CD14-positive monocyte (primary cell): ENCODE results near the gene SRSF2. TPM values are rescaled to one million over a fixed set of nuclear protein-coding genes. Genes with fewer than 3 reads are reported as not detected.

Experiments used
- DNase-seq, 3 donors: peaks; one replicate each; pipeline ENCODE4 v3.0.0-alpha.2; 2011 to 2022
- H2AFZ ChIP-seq: 2 replicates; pipeline ENCODE4 v1.6.0; 2012; ENCODE audit warnings: mild to moderate bottlenecking, low read depth, low read length, inconsistent platforms; ENCODE audit not compliant: insufficient read depth, poor library complexity, severe bottlenecking
- H3K27ac ChIP-seq, 2 donors: 1 replicate in 1 of 2; 2 replicates in 1 of 2; pipeline ENCODE4 v1.5.1; 2012 to 2013; ENCODE audit warnings: low read length in 2 of 2, control low read depth in 1 of 2, inconsistent platforms in 1 of 2, low read depth in 1 of 2, mild to moderate bottlenecking in 1 of 2
- H3K27me3 ChIP-seq, 2 donors: one replicate each; pipeline versions ENCODE4 v1.6.0 to v1.6.1; 2011 to 2013; ENCODE audit warnings: low read length in 2 of 2; ENCODE audit not compliant: control insufficient read depth in 2 of 2, insufficient read depth in 2 of 2
- H3K36me3 ChIP-seq, 2 donors: replicated peaks in 1 of 2; 1 replicate in 1 of 2; 2 replicates in 1 of 2; pipeline versions ENCODE4 v1.5.1 to v1.6.1; 2012 to 2013; ENCODE audit warnings: low read length in 2 of 2, control low read depth in 1 of 2, inconsistent platforms in 1 of 2, mild to moderate bottlenecking in 1 of 2; ENCODE audit not compliant: insufficient read depth in 2 of 2, control insufficient read depth in 1 of 2
- H3K4me1 ChIP-seq, 2 donors: 1 replicate in 1 of 2; 2 replicates in 1 of 2; pipeline versions ENCODE4 v1.5.1 to v1.6.1; 2012 to 2013; ENCODE audit warnings: low read length in 2 of 2, control low read depth in 1 of 2, inconsistent platforms in 1 of 2, mild to moderate bottlenecking in 1 of 2, moderate library complexity in 1 of 2; ENCODE audit not compliant: insufficient read depth in 2 of 2, control insufficient read depth in 1 of 2
- H3K4me2 ChIP-seq: replicated peaks from 2 replicates; pipeline ENCODE3; 2012; ENCODE audit warnings: low read length, moderate library complexity, mild to moderate bottlenecking; ENCODE audit not compliant: poor library complexity, severe bottlenecking; ENCODE audit errors: extremely low read depth
- H3K4me3 ChIP-seq, 3 experiments: fragments of 200-600 bp in 1 of 3; sonication (generic) in 1 of 3; replicated peaks in 1 of 3; 1 replicate in 2 of 3; 2 replicates in 1 of 3; pipeline ENCODE4 v1.5.1; 2011 to 2013; ENCODE audit warnings: low read length in 3 of 3, mild to moderate bottlenecking in 3 of 3, control low read depth in 2 of 3, low read depth in 2 of 3, inconsistent platforms in 1 of 3, moderate library complexity in 1 of 3
- H3K79me2 ChIP-seq: 2 replicates; pipeline ENCODE4 v1.6.0; 2012; ENCODE audit warnings: mild to moderate bottlenecking, control low read depth, inconsistent platforms, low read length, moderate library complexity; ENCODE audit not compliant: insufficient read depth
- H3K9ac ChIP-seq: 2 replicates; pipeline ENCODE4 v1.6.0; 2017; ENCODE audit warnings: low read length, mild to moderate bottlenecking; ENCODE audit not compliant: insufficient read depth, poor library complexity, severe bottlenecking
- H3K9me3 ChIP-seq, 2 donors: replicated peaks in 1 of 2; 1 replicate in 1 of 2; 2 replicates in 1 of 2; pipeline versions ENCODE4 v1.5.1 to v1.6.1; 2012 to 2013; ENCODE audit warnings: low read length in 2 of 2, control low read depth in 1 of 2; ENCODE audit not compliant: control insufficient read depth in 1 of 2, insufficient read depth in 1 of 2
- H4K20me1 ChIP-seq: 2 replicates; pipeline ENCODE4 v1.6.0; 2012; ENCODE audit warnings: mild to moderate bottlenecking, low read length, control low read depth, moderate library complexity; ENCODE audit not compliant: insufficient read depth
- H3K27ac Mint-ChIP-seq, 7 donors: one replicate each; pipeline ENCODE4 v1.8.0; 2020; ENCODE audit warnings: mild to moderate bottlenecking in 7 of 7, mixed read lengths in 7 of 7, moderate library complexity in 6 of 7, inconsistent platforms in 2 of 7
- H3K27me3 Mint-ChIP-seq, 3 donors: one replicate each; pipeline ENCODE4 v1.8.0; 2021 to 2022; ENCODE audit warnings: low read depth in 3 of 3, mild to moderate bottlenecking in 3 of 3, mixed read lengths in 3 of 3, moderate library complexity in 3 of 3, inconsistent platforms in 1 of 3
- H3K36me3 Mint-ChIP-seq, 2 donors: one replicate each; pipeline ENCODE4 v1.8.0; 2020; ENCODE audit warnings: mixed read lengths in 2 of 2, inconsistent platforms in 1 of 2, mild to moderate bottlenecking in 1 of 2
- H3K4me1 Mint-ChIP-seq: one replicate; pipeline ENCODE4 v1.8.0; 2020; ENCODE audit warnings: mild to moderate bottlenecking, mixed read lengths
- H3K4me3 Mint-ChIP-seq, 2 donors: one replicate each; pipeline ENCODE4 v1.8.0; 2020; ENCODE audit warnings: mild to moderate bottlenecking in 2 of 2, mixed read lengths in 2 of 2, moderate library complexity in 1 of 2
- H3K9me3 Mint-ChIP-seq, 7 donors: one replicate each; pipeline ENCODE4 v1.8.0; 2020 to 2022; ENCODE audit warnings: mixed read lengths in 7 of 7, mild to moderate bottlenecking in 6 of 7, moderate library complexity in 6 of 7, inconsistent platforms in 2 of 7
- CTCF ChIP-seq: fragments of 200-600 bp; IDR thresholded peaks from one replicate; pipeline ENCODE4 v1.8.0; 2022; ENCODE audit warnings: antibody characterized with exemption, mild to moderate bottlenecking
- WGBS: methylation state at CpG from one replicate; pipeline ENCODE4 v1.1.5; 2013; ENCODE audit warnings: missing lambda C conversion rate; ENCODE audit not compliant: insufficient coverage; 5-methylcytosine and 5-hydroxymethylcytosine counted together
- intact Hi-C, 2 donors: fragments of 100-400 bp; cut with micrococcal nuclease; formaldehyde crosslinking; loops; one replicate each; pipeline versions ENCODE4 v1.15.0 to v1.15.1; 2023
- polyA plus RNA-seq, 3 donors: library from polyadenylated mRNA; depleted of rRNA in 1 of 3; unstranded in 2 of 3; stranded (reverse) in 1 of 3; fragments of 300-500 nt in 2 of 3; fragments of >200 nt in 1 of 3; fragmentation: Illumina TruSeq in 2 of 3; gene quantifications; 1 replicate in 2 of 3; 2 replicates in 1 of 3; pipeline ENCODE4 v1.2.3, GENCODE V29; 2012 to 2021

The SRSF2 gene
- polyA plus RNA-seq, 3 donors: 124 to 386 (median 125) TPM

GRCh38 chr17:76686538-76687297, 50.4 kb downstream of the SRSF2 start:
- intact Hi-C loops: no loop called here

GRCh38 chr17:76685846-76686245, 51.3 kb downstream of the SRSF2 start:
- no peak overlapping the region for H3K27ac ChIP-seq
- H3K36me3 ChIP-seq: no peaks in the 10 kb centered on the region
- H3K4me3 Mint-ChIP-seq: no peak overlapping the region
- no peak overlapping the region for H3K4me3 ChIP-seq
- DNase-seq: no peak
- H3K9me3 ChIP-seq: no peaks in the 10 kb centered on the region
- no peak overlapping the region for H3K9ac ChIP-seq
- peaks cover 3% of the 10 kb centered on the region for H3K4me1 Mint-ChIP-seq
- H3K4me2 ChIP-seq: no peak overlapping the region
- H3K9me3 Mint-ChIP-seq: no peaks in the 10 kb centered on the region
- WGBS: 100% methylated on average over 3 of the region's 8 CpGs
- H3K27me3 Mint-ChIP-seq: peaks cover 0 to 6% (median 2%) of the 10 kb centered on the region in 3 donors
- peak overlapping the region in 2 of 7 donors; percentile 28 to 60 for H3K27ac Mint-ChIP-seq
- no peaks in the 10 kb centered on the region for H4K20me1 ChIP-seq
- no peak overlapping the region for H2AFZ ChIP-seq
- intact Hi-C loops: no loop called here
- H3K79me2 ChIP-seq: no peaks in the 10 kb centered on the region
- H3K4me1 ChIP-seq: no peaks in the 10 kb centered on the region
- H3K27me3 ChIP-seq: no peaks in the 10 kb centered on the region
- TF ChIP-seq CTCF: no peak
- no peaks in the 10 kb centered on the region for H3K36me3 Mint-ChIP-seq

More at GRCh38 chr17:76686538-76687297, 50.4 kb downstream of the SRSF2 start:
- no peak overlapping the region for H3K27ac ChIP-seq
- no peak for TF ChIP-seq CTCF
- Mint-ChIP-seq H3K27me3 (peaks cover 0 to 2% (median 2%) of the 10 kb centered on the region in 3 donors), H3K27ac (peak overlapping the region in 1 of 7 donors; percentile 60), H3K36me3 (no peaks in the 10 kb centered on the region), H3K9me3 (no peaks in the 10 kb centered on the region), H3K4me1 (no peaks in the 10 kb centered on the region), H3K4me3 (no peak overlapping the region)
- DNase-seq: no peak
- H3K9ac ChIP-seq: no peak overlapping the region
- H3K79me2 ChIP-seq: no peaks in the 10 kb centered on the region
- H3K9me3 ChIP-seq: no peaks in the 10 kb centered on the region
- H3K4me2 ChIP-seq: no peak overlapping the region
- no peak overlapping the region for H3K4me3 ChIP-seq
- no peaks in the 10 kb centered on the region for H3K36me3 ChIP-seq
- 84% methylated on average over 11 of the region's 15 CpGs for WGBS
- no peaks in the 10 kb centered on the region for H3K4me1 ChIP-seq
- no peaks in the 10 kb centered on the region for H4K20me1 ChIP-seq
- H3K27me3 ChIP-seq: no peaks in the 10 kb centered on the region
- no peak overlapping the region for H2AFZ ChIP-seq
